ENCODE data around the gene KMT2C.

- TF ChIP-seq JUND (IDR thresholded peaks at IDR 0.05) (no peak), CTCF (IDR thresholded peaks at IDR 0.05; ENCODE audit: low read depth, low read length, missing input control) (no peak)
- TF ChIP-seq, protein P1, sequence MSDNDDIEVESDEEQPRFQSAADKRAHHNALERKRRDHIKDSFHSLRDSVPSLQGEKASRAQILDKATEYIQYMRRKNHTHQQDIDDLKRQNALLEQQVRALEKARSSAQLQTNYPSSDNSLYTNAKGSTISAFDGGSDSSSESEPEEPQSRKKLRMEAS (IDR thresholded peaks at IDR 0.05), result no peak
Observed at GRCh38 chr7:152129682-152130081, 306.1 kb downstream of the KMT2C start.

All from liver (tissue), 3 donors.